ENCODE results near the gene RPL10. TPM values are rescaled to one million over a fixed set of nuclear protein-coding genes. Genes with fewer than 3 reads are reported as not detected.
A peak's percentile ranks its signal among the peaks of the same experiment; 100 is the strongest.

RPL10 gene
- total RNA-seq, 1 donor from 2014 or later = 5,113 TPM

- H3K4me3 Mint-ChIP-seq = no peak overlapping the region
- TF ChIP-seq CTCF (IDR thresholded peaks at IDR 0.05) = no peak
- intact Hi-C loops (cut with micrococcal nuclease) = no loop called here
- H3K27ac Mint-ChIP-seq = no peak overlapping the region
- no peaks in the 10 kb centered on the region for H3K27me3 Mint-ChIP-seq
- POLR2A ChIA-PET = interaction anchor here (0.6 kb wide), 2 partner anchors 321 to 559 kb away, joined by 3 read pairs; no protein-coding TSS in a partner anchor
- no peaks in the 10 kb centered on the region for H3K9me3 Mint-ChIP-seq
- peaks cover 26% of the 10 kb centered on the region for H3K36me3 Mint-ChIP-seq (ENCODE audit: low read depth)
- ATAC-seq (ENCODE audit: low read depth) = no peak
- peaks cover 24% of the 10 kb centered on the region for H3K4me1 Mint-ChIP-seq
- CTCF ChIA-PET = no interaction called here
- DNase-seq = no peak
Observed at GRCh38 chrX:154430916-154431315, 32.7 kb downstream of the RPL10 start.

- H3K4me1 Mint-ChIP-seq = peaks cover 29% of the 10 kb centered on the region
- CTCF ChIA-PET = no interaction called here
- DNase-seq (no peak), ATAC-seq (ENCODE audit: low read depth) (no peak)
- no peak for TF ChIP-seq CTCF (IDR thresholded peaks at IDR 0.05)
- no peaks in the 10 kb centered on the region for H3K9me3 Mint-ChIP-seq
- no peak overlapping the region for H3K27ac Mint-ChIP-seq
- H3K36me3 Mint-ChIP-seq (ENCODE audit: low read depth) = peaks cover 28% of the 10 kb centered on the region
- POLR2A ChIA-PET = no interaction called here
- peak overlapping the region; percentile 4 for H3K4me3 Mint-ChIP-seq
- intact Hi-C loops (cut with micrococcal nuclease) = no loop called here
- no peaks in the 10 kb centered on the region for H3K27me3 Mint-ChIP-seq
Observed at GRCh38 chrX:154431341-154431740, 33.2 kb downstream of the RPL10 start.

GRCh38 chrX:154432210-154432609 lies 34.0 kb downstream of the RPL10 start:
- CTCF ChIA-PET = no interaction called here
- Mint-ChIP-seq H3K4me3 (no peak overlapping the region), H3K27ac (no peak overlapping the region), H3K4me1 (peaks cover 30% of the 10 kb centered on the region), H3K36me3 (ENCODE audit: low read depth) (peaks cover 29% of the 10 kb centered on the region), H3K9me3 (no peaks in the 10 kb centered on the region), H3K27me3 (no peaks in the 10 kb centered on the region)
- ATAC-seq (ENCODE audit: low read depth) (no peak), DNase-seq (no peak)
- POLR2A ChIA-PET = no interaction called here
- intact Hi-C loops (cut with micrococcal nuclease) = no loop called here
- no peak for TF ChIP-seq CTCF (IDR thresholded peaks at IDR 0.05)

- H3K4me1 Mint-ChIP-seq = peaks cover 37% of the 10 kb centered on the region
- POLR2A ChIA-PET = no interaction called here
- intact Hi-C loops (cut with micrococcal nuclease) = no loop called here
- H3K4me3 Mint-ChIP-seq = no peak overlapping the region
- TF ChIP-seq CTCF (IDR thresholded peaks at IDR 0.05) = no peak
- H3K27ac Mint-ChIP-seq = no peak overlapping the region
- H3K36me3 Mint-ChIP-seq (ENCODE audit: low read depth) = peaks cover 31% of the 10 kb centered on the region
- DNase-seq (no peak), ATAC-seq (ENCODE audit: low read depth) (no peak)
- no peaks in the 10 kb centered on the region for H3K27me3 Mint-ChIP-seq
- H3K9me3 Mint-ChIP-seq = no peaks in the 10 kb centered on the region
- CTCF ChIA-PET = no interaction called here
Observed at GRCh38 chrX:154433605-154434004, 35.4 kb downstream of the RPL10 start.

- DNase-seq (no peak), ATAC-seq (ENCODE audit: low read depth) (no peak)
- Mint-ChIP-seq H3K4me1 (peaks cover 34% of the 10 kb centered on the region), H3K27me3 (no peaks in the 10 kb centered on the region), H3K27ac (no peak overlapping the region), H3K9me3 (no peaks in the 10 kb centered on the region), H3K4me3 (no peak overlapping the region), H3K36me3 (ENCODE audit: low read depth) (peaks cover 34% of the 10 kb centered on the region)
- ChIA-PET CTCF (no interaction called here), POLR2A (no interaction called here)
- intact Hi-C loops (cut with micrococcal nuclease) = loop anchor here (5.0 kb wide), 1 partner anchor 37 kb away; the partner anchor contains the start of gene RPL10
- TF ChIP-seq CTCF (IDR thresholded peaks at IDR 0.05) = no peak
Observed at GRCh38 chrX:154434394-154435168, 36.4 kb downstream of the RPL10 start.
